ENCODE measurements around the gene APBA3. TPM values are rescaled to one million over a fixed set of nuclear protein-coding genes. Genes with fewer than 3 reads are reported as not detected.

APBA3 gene
- total and polyA plus RNA-seq, 12 donors: 7.4 to 22.6 (median 11.5) TPM

GRCh38 chr19:3723883-3724282 is 37.6 kb downstream of the APBA3 start:
- 49 to 57% methylated on average over 8 of the region's 8 CpGs for WGBS, 2 donors
- peaks cover 0 to 2% (median 0%) of the 10 kb centered on the region in 11 donors for H3K9me3 ChIP-seq
- ATAC-seq (no peak), DNase-seq (no peak)
- H3K27me3 ChIP-seq: peaks cover 22 to 73% (median 55%) of the 10 kb centered on the region in 7 donors
- H3K4me3 ChIP-seq: no peak overlapping the region
- no peak overlapping the region for H3K27ac ChIP-seq
- TF ChIP-seq, protein P1, sequence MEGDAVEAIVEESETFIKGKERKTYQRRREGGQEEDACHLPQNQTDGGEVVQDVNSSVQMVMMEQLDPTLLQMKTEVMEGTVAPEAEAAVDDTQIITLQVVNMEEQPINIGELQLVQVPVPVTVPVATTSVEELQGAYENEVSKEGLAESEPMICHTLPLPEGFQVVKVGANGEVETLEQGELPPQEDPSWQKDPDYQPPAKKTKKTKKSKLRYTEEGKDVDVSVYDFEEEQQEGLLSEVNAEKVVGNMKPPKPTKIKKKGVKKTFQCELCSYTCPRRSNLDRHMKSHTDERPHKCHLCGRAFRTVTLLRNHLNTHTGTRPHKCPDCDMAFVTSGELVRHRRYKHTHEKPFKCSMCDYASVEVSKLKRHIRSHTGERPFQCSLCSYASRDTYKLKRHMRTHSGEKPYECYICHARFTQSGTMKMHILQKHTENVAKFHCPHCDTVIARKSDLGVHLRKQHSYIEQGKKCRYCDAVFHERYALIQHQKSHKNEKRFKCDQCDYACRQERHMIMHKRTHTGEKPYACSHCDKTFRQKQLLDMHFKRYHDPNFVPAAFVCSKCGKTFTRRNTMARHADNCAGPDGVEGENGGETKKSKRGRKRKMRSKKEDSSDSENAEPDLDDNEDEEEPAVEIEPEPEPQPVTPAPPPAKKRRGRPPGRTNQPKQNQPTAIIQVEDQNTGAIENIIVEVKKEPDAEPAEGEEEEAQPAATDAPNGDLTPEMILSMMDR (IDR thresholded peaks at IDR 0.05): no peak
- no peaks in the 10 kb centered on the region for H3K36me3 ChIP-seq
- peaks cover 0 to 20% (median 9%) of the 10 kb centered on the region in 9 donors for H3K4me1 ChIP-seq
- intact Hi-C loops (cut with DNase I): no loop called here

DNA sequence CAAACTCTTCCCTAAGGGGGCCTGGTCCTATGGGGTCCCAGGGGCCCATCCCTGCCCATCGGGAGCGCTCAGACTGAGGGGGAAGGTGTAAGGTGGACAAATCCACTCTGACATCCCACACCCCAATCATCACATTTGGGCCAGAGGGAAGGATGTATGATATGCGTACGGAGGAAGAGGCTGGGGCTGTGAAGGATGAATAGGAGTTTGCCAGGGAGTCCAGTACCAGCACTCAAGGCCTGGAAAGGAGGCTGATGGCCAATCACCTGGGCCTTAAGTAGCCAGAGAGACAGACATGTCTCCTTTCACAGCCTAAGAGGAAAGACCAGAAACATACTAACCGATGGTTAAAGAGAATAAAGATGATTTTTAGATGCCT is 38.4 kb downstream of the APBA3 start:
- no peak overlapping the region for H3K4me3 ChIP-seq
- TF ChIP-seq, protein P1 (IDR thresholded peaks at IDR 0.05): no peak
- peaks cover 22 to 80% (median 59%) of the 10 kb centered on the region in 7 donors for H3K27me3 ChIP-seq
- intact Hi-C loops (cut with DNase I): no loop called here
- no peaks in the 10 kb centered on the region for H3K36me3 ChIP-seq
- H3K27ac ChIP-seq: no peak overlapping the region
- H3K9me3 ChIP-seq: no peaks in the 10 kb centered on the region
- DNase-seq (no peak), ATAC-seq (no peak)
- peaks cover 0 to 20% (median 9%) of the 10 kb centered on the region in 9 donors for H3K4me1 ChIP-seq
- WGBS, 2 donors: 73 to 80% methylated on average over 5 of the region's 5 CpGs

DNA sequence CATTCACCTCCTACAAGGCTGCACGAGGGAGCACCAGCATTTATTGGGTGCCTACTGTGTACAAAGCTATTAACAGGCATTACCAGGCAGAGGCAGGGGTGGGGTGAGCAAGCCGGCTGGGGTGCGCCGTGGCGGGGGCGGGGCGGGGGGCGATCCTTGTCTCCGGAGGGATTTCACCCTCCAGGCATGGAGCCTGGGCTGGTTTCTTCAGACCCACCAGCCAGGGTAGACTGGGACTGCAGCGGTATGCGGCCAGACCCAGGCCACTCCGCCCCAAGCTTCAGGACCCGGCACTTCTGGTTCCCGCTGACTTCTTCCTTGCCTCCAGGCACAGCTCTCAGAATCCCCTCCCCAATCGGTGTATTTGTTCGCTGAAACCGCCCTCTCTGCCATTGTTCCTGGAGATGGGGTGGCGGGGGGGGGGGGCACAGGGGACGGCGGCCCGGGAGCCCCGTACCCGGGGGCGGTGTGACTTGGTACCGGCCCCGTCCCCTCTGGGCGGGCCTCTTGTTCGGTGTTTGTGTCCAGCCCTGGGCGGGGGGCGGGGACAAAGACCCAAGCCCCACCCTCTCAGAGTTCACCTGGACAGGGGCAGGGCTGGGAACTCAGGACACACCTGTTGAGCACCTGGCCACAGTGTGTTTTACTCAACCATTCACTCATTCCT is 38.9 kb downstream of the APBA3 start:
- DNase-seq: no peak
- WGBS, 2 donors: 1 to 3% methylated on average over 26 to 27 of the region's 30 CpGs
- intact Hi-C loops (cut with DNase I): no loop called here
- Histone ChIP-seq H3K27ac (no peak overlapping the region), H3K4me1 (peaks cover 0 to 20% (median 9%) of the 10 kb centered on the region in 9 donors), H3K9me3 (no peaks in the 10 kb centered on the region), H3K4me3 (no peak overlapping the region), H3K27me3 (peaks cover 22 to 80% (median 59%) of the 10 kb centered on the region in 7 donors), H3K36me3 (no peaks in the 10 kb centered on the region)
- TF ChIP-seq, protein P1 (IDR thresholded peaks at IDR 0.05): no peak
- no peak for ATAC-seq

- Histone ChIP-seq H3K27me3 (peaks cover 22 to 80% (median 59%) of the 10 kb centered on the region in 7 donors), H3K27ac (no peak overlapping the region), H3K9me3 (no peaks in the 10 kb centered on the region), H3K4me1 (peaks cover 0 to 20% (median 9%) of the 10 kb centered on the region in 9 donors), H3K36me3 (no peaks in the 10 kb centered on the region), H3K4me3 (peak overlapping the region in 3 of 10 donors; percentile 12 to 28 (median 22))
- ATAC-seq (peak in 1 of 8 donors; percentile 23), DNase-seq (no peak)
- intact Hi-C loops (cut with DNase I): no loop called here
- WGBS, 2 donors: 4% methylated on average over 24 to 26 of the region's 26 CpGs
- TF ChIP-seq, protein P1 (IDR thresholded peaks at IDR 0.05): no peak
Observed at GRCh38 chr19:3721887-3722442, 39.5 kb downstream of the APBA3 start.
